Body of pancreas (tissue), 4 donors: ENCODE results near the gene PDZD11. TPM values are rescaled to one million over a fixed set of nuclear protein-coding genes. Genes with fewer than 3 reads are reported as not detected.

Source experiments
- ATAC-seq: fragments of 150-250 bp; one replicate; pipeline ENCODE4 v1.9.1; 2016
- DNase-seq, 4 donors: peaks; one replicate each; pipeline ENCODE4 v3.0.0-alpha.2; 2019
- H3K27ac ChIP-seq, 4 donors: fragments of 200-600 bp; sonication (generic); 1 replicate in 3 of 4; 2 replicates in 1 of 4; pipeline versions ENCODE4 v1.5.1 to v1.6.1; 2016 to 2019; ENCODE audit warnings: mild to moderate bottlenecking in 1 of 4, mixed read lengths in 1 of 4, moderate library complexity in 1 of 4
- H3K27me3 ChIP-seq, 2 donors: fragments of 200-600 bp; sonication (generic); one replicate each; pipeline ENCODE4 v1.6.0; 2016; ENCODE audit warnings: mild to moderate bottlenecking in 1 of 2
- H3K36me3 ChIP-seq, 2 donors: fragments of 200-600 bp; sonication (generic); replicated peaks in 1 of 2; 2 replicates each; pipeline ENCODE4 v1.5.1; 2016; ENCODE audit warnings: low read depth in 2 of 2; ENCODE audit not compliant: insufficient read depth in 1 of 2
- H3K4me1 ChIP-seq: fragments of 200-600 bp; sonication (generic); one replicate; pipeline ENCODE4 v1.6.0; 2016
- H3K4me3 ChIP-seq, 2 donors: fragments of 200-600 bp; sonication (generic); 1 replicate in 1 of 2; 2 replicates in 1 of 2; pipeline ENCODE4 v1.5.1; 2016 to 2019
- H3K9me3 ChIP-seq, 3 donors: fragments of 200-600 bp; sonication (generic); 1 replicate in 2 of 3; 2 replicates in 1 of 3; pipeline ENCODE4 v1.5.1; 2016
- POLR2A ChIP-seq, 3 donors: fragments of 450-650 bp; IDR thresholded peaks; one replicate each; pipeline ENCODE4 v1.6.1; 2016; ENCODE audit warnings: antibody characterized with exemption in 3 of 3, mild to moderate bottlenecking in 2 of 3
- WGBS, 2 donors: methylation state at CpG; one replicate each; pipeline ENCODE4 v1.1.5; 2017; 5-methylcytosine and 5-hydroxymethylcytosine counted together
- intact Hi-C: fragments of 100-400 bp; cut with DNase I; formaldehyde crosslinking; loops from one replicate; pipeline ENCODE4 v1.15.1; 2023
- small RNA-seq: library from RNA; depleted of rRNA; stranded (forward); fragments of <200 nt; gene quantifications from one replicate; pipeline ENCODE3, GENCODE V24; 2016
- total RNA-seq, 2 donors: library from RNA; depleted of rRNA; stranded (reverse); fragments of >200 nt; gene quantifications; one replicate each; pipeline ENCODE4 v1.1.0, GENCODE V29; 2016
- TF ChIP-seq, protein P1 (sequence below), 7 experiments: fragments of 450-650 bp in 4 of 7; fragments of 200-600 bp in 3 of 7; sonication (generic) in 3 of 7; IDR thresholded peaks; one replicate each; pipeline ENCODE4 v1.5.1; 2016 to 2019; ENCODE audit warnings: antibody characterized with exemption in 7 of 7

Gene PDZD11
- total RNA-seq, 2 donors from 2014 or later = 7.3 to 27.2 TPM

DNA sequence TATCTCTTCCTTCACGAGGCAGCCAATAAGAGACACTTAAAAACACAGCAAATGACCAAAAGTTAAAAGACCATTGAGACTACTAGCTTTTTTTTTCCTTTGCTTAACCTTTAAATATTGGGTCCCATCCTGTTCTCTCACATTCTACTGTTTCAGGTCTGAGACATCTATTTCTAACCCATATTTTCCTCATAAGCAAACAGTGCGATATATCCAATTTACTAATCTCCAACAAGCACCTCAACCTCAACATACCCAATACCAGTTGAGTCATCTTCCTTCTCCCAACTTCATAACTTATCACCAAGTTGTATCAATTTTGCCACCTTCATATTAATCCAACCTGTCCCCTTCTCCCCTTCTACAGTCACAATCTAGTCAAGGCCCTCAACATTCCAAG lies 48.2 kb downstream of the PDZD11 start:
- 81 to 84% methylated on average over 2 of the region's 2 CpGs for WGBS, 2 donors
- TF ChIP-seq, protein P1, sequence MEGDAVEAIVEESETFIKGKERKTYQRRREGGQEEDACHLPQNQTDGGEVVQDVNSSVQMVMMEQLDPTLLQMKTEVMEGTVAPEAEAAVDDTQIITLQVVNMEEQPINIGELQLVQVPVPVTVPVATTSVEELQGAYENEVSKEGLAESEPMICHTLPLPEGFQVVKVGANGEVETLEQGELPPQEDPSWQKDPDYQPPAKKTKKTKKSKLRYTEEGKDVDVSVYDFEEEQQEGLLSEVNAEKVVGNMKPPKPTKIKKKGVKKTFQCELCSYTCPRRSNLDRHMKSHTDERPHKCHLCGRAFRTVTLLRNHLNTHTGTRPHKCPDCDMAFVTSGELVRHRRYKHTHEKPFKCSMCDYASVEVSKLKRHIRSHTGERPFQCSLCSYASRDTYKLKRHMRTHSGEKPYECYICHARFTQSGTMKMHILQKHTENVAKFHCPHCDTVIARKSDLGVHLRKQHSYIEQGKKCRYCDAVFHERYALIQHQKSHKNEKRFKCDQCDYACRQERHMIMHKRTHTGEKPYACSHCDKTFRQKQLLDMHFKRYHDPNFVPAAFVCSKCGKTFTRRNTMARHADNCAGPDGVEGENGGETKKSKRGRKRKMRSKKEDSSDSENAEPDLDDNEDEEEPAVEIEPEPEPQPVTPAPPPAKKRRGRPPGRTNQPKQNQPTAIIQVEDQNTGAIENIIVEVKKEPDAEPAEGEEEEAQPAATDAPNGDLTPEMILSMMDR (IDR thresholded peaks at IDR 0.05) = no peak
- TF ChIP-seq POLR2A (IDR thresholded peaks at IDR 0.05) = no peak
- H3K4me1 ChIP-seq = no peaks in the 10 kb centered on the region
- no peaks in the 10 kb centered on the region for H3K9me3 ChIP-seq
- intact Hi-C loops = no loop called here
- no peak for ATAC-seq
- H3K36me3 ChIP-seq = no peaks in the 10 kb centered on the region
- no peak for DNase-seq
- H3K4me3 ChIP-seq = no peak overlapping the region
- no peaks in the 10 kb centered on the region for H3K27me3 ChIP-seq
- no peak overlapping the region for H3K27ac ChIP-seq

GRCh38 chrX:70240751-70241150 lies 49.0 kb downstream of the PDZD11 start:
- Histone ChIP-seq H3K27ac (no peak overlapping the region), H3K4me3 (no peak overlapping the region), H3K9me3 (no peaks in the 10 kb centered on the region), H3K4me1 (no peaks in the 10 kb centered on the region), H3K27me3 (no peaks in the 10 kb centered on the region), H3K36me3 (no peaks in the 10 kb centered on the region)
- intact Hi-C loops = no loop called here
- TF ChIP-seq POLR2A (IDR thresholded peaks at IDR 0.05) = no peak
- TF ChIP-seq, protein P1 (IDR thresholded peaks at IDR 0.05) = no peak
- DNase-seq (no peak), ATAC-seq (no peak)
- 100% methylated on average over 1 of the region's 1 CpG; no CpG with 5 or more reads in 1 of the 2 donors for WGBS, 2 donors

Small RNAs within 50 kb of the gene (small RNA-seq; reads per million reads assigned to genes)
- gene RNA5SP507 = not detected

Other genes with a start within 250 kb of the PDZD11 start
- gene AWAT2, start 240.0 kb downstream of the PDZD11 start, total RNA-seq = not detected
- not detected for gene OTUD6A, start 227.5 kb downstream of the PDZD11 start, total RNA-seq
- 10 to 100 TPM; 39.9 to 64.1 TPM for gene IGBP1, start 156.5 kb downstream of the PDZD11 start, total RNA-seq
- not detected for gene DGAT2L6, start 112.4 kb downstream of the PDZD11 start, total RNA-seq
- not detected for gene AWAT1, start 55.3 kb downstream of the PDZD11 start, total RNA-seq
- 1 to 10 TPM in 1 of 2 donors, not detected in 1; 1.3 TPM for gene P2RY4, start 29.7 kb downstream of the PDZD11 start, total RNA-seq
- gene ARR3, start 21.6 kb downstream of the PDZD11 start, total RNA-seq = not detected
- not detected for gene RAB41, start 7.8 kb downstream of the PDZD11 start, total RNA-seq
- gene KIF4A, start 177 bp upstream of the PDZD11 start, total RNA-seq = not detected
- gene GDPD2, start 133.4 kb upstream of the PDZD11 start, total RNA-seq = under 1 TPM in 1 of 2 donors, not detected in 1; 0.26 TPM
- 10 to 100 TPM; 26.0 to 26.7 TPM for gene DLG3, start 154.9 kb upstream of the PDZD11 start, total RNA-seq